HG03432 (cell line): ENCODE results near the gene CELA2A.
"Not testable (repeated sequence)": the region's sequence is repeated elsewhere in the genome, so short reads cannot be mapped to it uniquely, and the experiment has no call there.

Experiments
- ATAC-seq: cut with Tn5 transposase; IDR thresholded peaks from one replicate; pipeline ENCODE4 v1.9.1; 2021; ENCODE audit warnings: mild to moderate bottlenecking, moderate library complexity; ENCODE audit not compliant: unreplicated experiment

The CELA2A gene

DNA sequence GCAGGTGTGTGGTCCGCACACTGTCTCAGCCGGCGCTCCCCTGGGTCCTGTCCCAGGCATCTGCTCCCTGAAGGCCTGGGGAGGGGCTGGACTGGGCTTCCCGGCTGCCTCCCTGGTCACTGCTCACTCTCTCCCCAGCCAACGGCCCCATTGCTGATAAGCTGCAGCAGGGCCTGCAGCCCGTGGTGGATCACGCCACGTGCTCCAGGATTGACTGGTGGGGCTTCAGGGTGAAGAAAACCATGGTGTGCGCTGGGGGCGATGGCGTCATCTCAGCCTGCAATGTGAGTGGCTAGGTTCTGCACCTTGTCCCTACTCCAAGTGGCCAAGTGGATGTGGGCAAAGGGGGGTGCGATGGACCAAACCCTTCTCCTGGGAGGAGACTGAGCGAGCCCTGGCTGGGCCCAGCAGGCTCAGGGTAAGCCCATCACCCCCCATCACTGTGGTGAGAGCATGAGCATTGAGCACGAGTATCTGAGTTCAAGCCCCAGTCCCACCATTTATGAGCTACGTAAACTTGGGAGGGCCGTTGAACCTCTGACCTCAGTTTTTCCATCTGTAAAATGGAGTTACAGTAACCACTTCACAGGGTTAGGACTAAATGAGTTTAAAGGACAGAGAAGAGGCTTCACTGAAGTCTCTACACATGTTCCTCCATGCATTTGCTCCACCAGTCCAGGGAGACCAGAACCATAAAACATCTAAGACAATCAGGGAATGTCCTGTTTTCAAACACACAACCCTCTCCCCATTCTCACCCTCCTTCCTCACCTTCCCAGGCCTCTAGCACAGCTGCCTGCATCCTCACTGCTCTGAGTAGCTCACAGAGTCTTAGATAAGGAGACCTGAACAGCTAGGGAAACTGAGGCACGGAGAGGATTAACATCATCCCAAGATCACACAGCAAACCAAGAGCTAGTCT lies 11.8 kb upstream of the CELA2A start:
- no peak for ATAC-seq

DNA sequence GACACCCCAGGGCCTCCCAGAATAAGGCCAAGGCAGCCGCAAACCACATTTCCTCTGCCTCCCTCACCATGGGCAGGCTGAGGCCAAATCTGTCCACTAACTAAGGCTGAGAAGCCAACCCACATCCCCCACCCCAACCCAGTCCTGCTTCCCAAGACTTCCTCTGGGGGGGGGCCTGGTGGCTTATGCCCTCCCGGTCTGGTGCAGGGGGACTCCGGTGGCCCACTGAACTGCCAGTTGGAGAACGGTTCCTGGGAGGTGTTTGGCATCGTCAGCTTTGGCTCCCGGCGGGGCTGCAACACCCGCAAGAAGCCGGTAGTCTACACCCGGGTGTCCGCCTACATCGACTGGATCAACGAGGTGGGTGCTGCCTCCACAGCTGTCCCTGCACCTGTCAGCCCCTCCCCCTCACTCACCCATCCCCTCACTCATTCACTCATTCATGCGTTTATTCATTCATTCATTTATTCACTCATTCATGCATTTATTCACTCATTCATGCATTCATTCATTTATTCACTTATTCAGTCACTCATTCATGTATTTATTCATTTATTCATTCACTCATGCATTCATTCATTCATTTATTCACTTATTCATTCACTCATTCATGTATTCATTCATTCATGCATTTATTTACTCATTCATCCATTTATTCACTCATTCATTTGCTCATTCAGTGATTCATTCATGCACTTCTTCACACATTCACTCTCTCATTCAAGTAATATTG lies 11.0 kb upstream of the CELA2A start:
- no peak for ATAC-seq

GRCh38 chr1:15446212-15446611 lies 10.3 kb upstream of the CELA2A start:
- no peak for ATAC-seq

DNA sequence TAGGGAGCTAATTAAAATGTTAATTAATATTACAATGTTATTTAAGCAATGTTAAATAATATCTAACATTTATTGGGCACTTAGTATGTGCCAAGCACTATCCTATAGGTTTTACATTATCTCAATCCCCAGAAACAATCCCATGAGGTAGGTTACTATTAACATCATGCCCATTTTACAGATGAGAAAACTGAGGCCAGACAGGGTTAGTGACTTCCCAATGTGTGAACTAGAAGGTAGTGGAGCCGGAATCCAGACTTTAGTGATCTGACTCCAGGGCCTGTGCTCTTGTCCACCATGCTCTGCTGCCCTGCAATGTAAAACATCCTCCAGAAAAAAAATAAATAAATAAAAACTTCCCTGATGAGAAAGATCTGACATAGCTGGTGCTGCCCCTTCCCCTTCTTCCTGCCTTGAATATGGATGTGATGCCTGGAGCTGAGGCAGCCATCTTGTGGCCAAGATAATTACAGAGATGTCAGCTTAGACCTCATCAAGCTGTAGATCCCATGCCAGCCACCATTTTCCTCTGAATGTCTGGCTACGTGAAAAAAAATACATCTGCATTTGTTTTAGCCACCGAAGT lies 7.6 kb upstream of the CELA2A start:
- no peak for ATAC-seq

DNA sequence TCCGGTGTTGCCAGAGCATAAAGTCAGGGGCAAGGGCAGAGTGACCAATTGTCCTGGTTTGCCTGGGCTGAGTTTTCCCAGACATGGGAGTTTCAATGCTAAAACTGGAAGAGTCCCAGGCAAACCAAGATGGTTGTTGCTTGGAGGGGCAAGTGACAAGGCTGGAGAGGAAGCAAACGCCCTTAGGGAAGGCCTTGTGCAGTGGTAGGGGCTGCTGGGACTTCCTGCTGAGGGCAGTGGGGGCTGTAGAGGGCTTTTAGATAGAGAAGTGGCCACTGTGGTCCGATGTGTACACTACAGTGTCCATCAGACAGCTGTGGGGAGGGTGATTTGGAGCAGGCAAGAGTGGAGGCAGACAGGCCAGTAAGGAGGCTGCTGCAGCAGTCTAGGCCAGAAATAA lies 7.0 kb upstream of the CELA2A start:
- no peak for ATAC-seq

DNA sequence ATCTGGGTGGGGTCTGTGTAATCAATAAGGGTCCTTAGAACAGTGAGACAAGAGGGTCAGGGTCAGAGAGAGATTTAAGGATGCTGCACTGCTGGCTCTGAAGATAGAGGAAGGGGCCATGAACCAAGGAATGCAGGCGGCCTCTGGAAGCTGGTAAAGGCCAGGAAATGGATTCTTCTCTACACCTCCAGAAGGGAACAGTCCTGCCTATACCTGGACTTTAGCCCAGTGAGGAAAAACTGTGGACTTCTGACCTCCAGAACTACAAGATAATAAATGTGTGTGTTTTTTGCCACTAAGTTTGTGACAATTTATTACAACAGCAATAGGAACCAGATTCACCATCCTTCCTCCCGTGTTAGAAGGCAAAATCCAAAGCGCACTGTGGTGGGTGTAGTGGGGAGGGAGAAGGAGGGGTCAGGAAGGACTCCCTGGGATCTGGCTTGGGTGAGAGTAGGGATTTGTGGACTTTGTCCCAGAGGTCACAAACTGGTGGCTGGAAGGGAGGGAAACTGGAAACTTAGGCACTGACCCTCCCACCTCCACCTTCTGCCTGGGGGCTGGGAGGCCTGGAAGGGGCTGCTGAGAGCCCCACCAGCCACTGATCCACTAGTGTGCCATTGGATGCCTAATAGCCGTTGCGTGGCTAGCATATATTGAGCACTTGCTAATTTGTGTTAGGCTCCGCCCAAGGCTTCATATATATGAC lies 5.4 kb upstream of the CELA2A start:
- ATAC-seq: no peak

DNA sequence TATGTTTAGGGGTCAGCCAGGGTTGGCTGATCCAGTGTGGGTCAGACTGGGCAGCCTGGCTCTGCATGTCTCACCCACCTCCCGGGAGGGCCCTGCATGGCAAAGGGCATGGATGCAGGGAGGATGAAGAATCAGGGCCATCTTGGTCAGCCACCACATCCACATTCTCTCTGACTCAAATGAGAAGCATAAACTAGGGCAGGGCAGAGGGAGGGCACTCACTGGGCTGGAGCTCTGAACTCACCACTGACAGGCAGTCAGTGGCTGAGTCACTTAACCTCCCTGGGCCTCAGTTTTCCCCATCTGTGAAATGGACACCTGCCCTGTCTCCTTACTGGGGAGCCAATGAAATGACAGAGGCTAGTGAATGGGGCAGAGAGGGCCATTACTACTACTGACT lies 4.3 kb upstream of the CELA2A start:
- ATAC-seq: no peak

- no peak for ATAC-seq
Observed at GRCh38 chr1:15452866-15453571, 3.5 kb upstream of the CELA2A start.

DNA sequence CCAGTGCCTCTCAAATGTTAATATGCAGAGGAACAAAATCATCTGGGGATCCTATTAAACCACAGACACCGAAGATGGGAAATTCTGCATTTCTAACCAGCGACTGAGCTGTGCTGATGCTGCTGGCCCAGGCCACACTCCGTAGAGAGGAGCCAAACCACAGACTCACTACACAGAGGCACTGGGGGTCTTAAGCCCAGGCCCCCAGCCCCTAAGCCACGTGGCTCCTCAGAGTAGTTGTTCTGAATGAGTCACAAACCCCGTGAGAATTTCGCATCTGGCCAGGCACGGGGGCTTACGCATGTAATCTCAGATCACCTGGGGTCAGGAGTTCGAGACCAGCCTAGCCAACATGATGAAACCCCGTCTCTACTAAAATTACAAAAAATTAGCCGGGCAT lies 2.8 kb upstream of the CELA2A start:
- ATAC-seq: no peak

DNA sequence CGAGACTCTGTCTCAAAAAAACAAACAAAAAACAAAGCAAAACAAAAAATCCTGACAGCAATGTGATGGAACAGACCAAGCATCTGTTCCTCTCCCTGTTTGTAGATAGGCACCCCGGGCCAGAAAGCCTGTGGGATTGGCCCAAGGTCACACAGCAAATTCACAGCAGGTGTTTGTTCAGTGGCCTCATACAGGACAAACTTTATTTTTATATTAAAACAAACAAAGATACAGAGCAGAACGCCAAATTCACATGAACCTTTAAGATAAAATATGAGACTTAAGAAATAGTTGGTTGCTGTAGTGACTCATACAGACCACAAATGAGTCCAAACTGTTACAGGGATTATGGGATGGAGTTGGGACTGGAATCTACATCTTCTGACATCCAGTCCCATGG lies 2.3 kb upstream of the CELA2A start:
- no peak for ATAC-seq

- no peak for ATAC-seq
Observed at GRCh38 chr1:15455522-15455921, 1.0 kb upstream of the CELA2A start.

DNA sequence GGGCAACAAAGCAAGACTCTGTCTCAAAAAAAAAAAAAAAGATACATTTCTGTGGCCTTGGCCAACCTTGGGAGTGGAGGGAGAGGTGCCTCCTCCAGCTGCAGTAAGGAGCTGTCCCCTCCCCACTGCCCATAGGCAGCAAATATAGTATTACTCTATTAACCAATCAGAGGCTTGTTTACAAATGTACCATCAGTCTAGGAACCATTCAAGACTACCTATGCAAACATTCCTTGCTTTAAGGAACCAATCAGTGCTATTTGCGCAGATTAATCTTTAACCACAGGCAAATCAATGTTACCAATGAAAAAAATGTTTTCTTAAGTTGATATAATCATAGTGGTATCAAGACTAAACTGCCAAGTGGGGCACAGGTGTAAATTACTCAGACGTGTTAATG lies 1.1 kb downstream of the CELA2A start:
- ATAC-seq: no peak

- ATAC-seq: not testable (repeated sequence)
Observed at GRCh38 chr1:15458388-15458787, 1.9 kb downstream of the CELA2A start.

- no peak for ATAC-seq
Observed at GRCh38 chr1:15459771-15460707, 3.5 kb downstream of the CELA2A start.

- ATAC-seq: no peak
Observed at GRCh38 chr1:15460708-15461095, 4.2 kb downstream of the CELA2A start.

- not testable (repeated sequence) for ATAC-seq
Observed at GRCh38 chr1:15463064-15463800, 6.7 kb downstream of the CELA2A start.

- ATAC-seq: not testable (repeated sequence)
Observed at GRCh38 chr1:15463926-15464322, 7.4 kb downstream of the CELA2A start.

GRCh38 chr1:15465674-15466073 lies 9.1 kb downstream of the CELA2A start:
- ATAC-seq: no peak
